ENCODE measurements around the gene CEP126.

The CEP126 gene

GRCh38 chr11:101929294-101929915 lies 14.6 kb downstream of the CEP126 start:
- Histone ChIP-seq H3K27me3 (ENCODE audit: insufficient read depth, low read length) (no peaks in the 10 kb centered on the region), H3K23ac (ENCODE audit: low read length) (no peak overlapping the region), H3K18ac (ENCODE audit: low read length) (no peak overlapping the region), H3K4ac (ENCODE audit: low read depth, low read length) (no peak overlapping the region), H3K14ac (ENCODE audit: low read length) (no peak overlapping the region), H2BK12ac (ENCODE audit: low read length) (no peak overlapping the region), H3K9ac (ENCODE audit: low read length) (no peak overlapping the region), H4K91ac (ENCODE audit: low read depth, low read length) (no peak overlapping the region), H4K8ac (ENCODE audit: low read depth, low read length) (no peak overlapping the region), H4K12ac (ENCODE audit: low read depth, low read length) (no peak overlapping the region), H2BK120ac (ENCODE audit: insufficient read depth, low read length, poor library complexity) (no peak overlapping the region), H3K4me3 (ENCODE audit: low read depth, low read length) (no peak overlapping the region), H2AFZ (ENCODE audit: insufficient read depth, low read length, poor library complexity) (no peak overlapping the region), H3K9me3 (ENCODE audit: insufficient read depth, low read depth, low read length) (no peaks in the 10 kb centered on the region), H2BK5ac (ENCODE audit: low read depth, low read length, poor library complexity) (no peak overlapping the region), H2AK5ac (ENCODE audit: low read length) (no peak overlapping the region), H3K79me2 (ENCODE audit: control insufficient read depth, insufficient read depth, low read length, poor library complexity) (no peaks in the 10 kb centered on the region), H3K27ac (ENCODE audit: low read depth, low read length) (no peak overlapping the region), H3K79me1 (ENCODE audit: low read length) (no peaks in the 10 kb centered on the region), H3K4me2 (ENCODE audit: low read length) (no peak overlapping the region), H3K36me3 (ENCODE audit: control insufficient read depth in 1 of 2, insufficient read depth in 2 of 2, low read length in 2 of 2) (no peaks in the 10 kb centered on the region), H3K4me1 (ENCODE audit: control insufficient read depth in 1 of 2, insufficient read depth in 2 of 2, low read length in 2 of 2) (no peaks in the 10 kb centered on the region)
- no peak for DNase-seq
- no CpG with 5 or more reads among the region's 5 CpGs for WGBS (ENCODE audit: extremely low coverage, insufficient coverage, insufficient read length)

GRCh38 chr11:101931692-101932091 lies 16.9 kb downstream of the CEP126 start:
- Histone ChIP-seq H3K79me1 (ENCODE audit: low read length) (no peaks in the 10 kb centered on the region), H3K14ac (ENCODE audit: low read length) (no peak overlapping the region), H3K27me3 (ENCODE audit: insufficient read depth, low read length) (no peaks in the 10 kb centered on the region), H4K8ac (ENCODE audit: low read depth, low read length) (no peak overlapping the region), H3K23ac (ENCODE audit: low read length) (no peak overlapping the region), H4K91ac (ENCODE audit: low read depth, low read length) (no peak overlapping the region), H3K4me3 (ENCODE audit: low read depth, low read length) (no peak overlapping the region), H3K27ac (ENCODE audit: low read depth, low read length) (no peak overlapping the region), H4K12ac (ENCODE audit: low read depth, low read length) (no peak overlapping the region), H3K18ac (ENCODE audit: low read length) (no peak overlapping the region), H2AFZ (ENCODE audit: insufficient read depth, low read length, poor library complexity) (no peak overlapping the region), H3K4ac (ENCODE audit: low read depth, low read length) (no peak overlapping the region), H3K4me2 (ENCODE audit: low read length) (no peak overlapping the region), H3K36me3 (ENCODE audit: control insufficient read depth in 1 of 2, insufficient read depth in 2 of 2, low read length in 2 of 2) (no peaks in the 10 kb centered on the region), H2BK120ac (ENCODE audit: insufficient read depth, low read length, poor library complexity) (no peak overlapping the region), H3K9ac (ENCODE audit: low read length) (no peak overlapping the region), H3K4me1 (ENCODE audit: control insufficient read depth in 1 of 2, insufficient read depth in 2 of 2, low read length in 2 of 2) (no peaks in the 10 kb centered on the region), H3K79me2 (ENCODE audit: control insufficient read depth, insufficient read depth, low read length, poor library complexity) (no peaks in the 10 kb centered on the region), H2BK5ac (ENCODE audit: low read depth, low read length, poor library complexity) (no peak overlapping the region), H2AK5ac (ENCODE audit: low read length) (no peak overlapping the region), H2BK12ac (ENCODE audit: low read length) (no peak overlapping the region), H3K9me3 (ENCODE audit: insufficient read depth, low read depth, low read length) (no peaks in the 10 kb centered on the region)
- no CpG with 5 or more reads among the region's 6 CpGs for WGBS (ENCODE audit: extremely low coverage, insufficient coverage, insufficient read length)
- no peak for DNase-seq

GRCh38 chr11:101940901-101941520 lies 26.2 kb downstream of the CEP126 start:
- WGBS (ENCODE audit: extremely low coverage, insufficient coverage, insufficient read length), result no CpG with 5 or more reads among the region's 3 CpGs

GRCh38 chr11:101944923-101945322 lies 30.1 kb downstream of the CEP126 start:
- Histone ChIP-seq H3K79me1 (ENCODE audit: low read length) (no peaks in the 10 kb centered on the region), H3K27ac (ENCODE audit: low read depth, low read length) (no peak overlapping the region), H3K4me2 (ENCODE audit: low read length) (no peak overlapping the region), H3K79me2 (ENCODE audit: control insufficient read depth, insufficient read depth, low read length, poor library complexity) (no peaks in the 10 kb centered on the region), H3K9ac (ENCODE audit: low read length) (no peak overlapping the region), H2AFZ (ENCODE audit: insufficient read depth, low read length, poor library complexity) (no peak overlapping the region), H4K91ac (ENCODE audit: low read depth, low read length) (no peak overlapping the region), H3K23ac (ENCODE audit: low read length) (no peak overlapping the region), H4K8ac (ENCODE audit: low read depth, low read length) (no peak overlapping the region), H2AK5ac (ENCODE audit: low read length) (no peak overlapping the region), H3K4me1 (ENCODE audit: control insufficient read depth in 1 of 2, insufficient read depth in 2 of 2, low read length in 2 of 2) (no peaks in the 10 kb centered on the region), H3K36me3 (ENCODE audit: control insufficient read depth in 1 of 2, insufficient read depth in 2 of 2, low read length in 2 of 2) (no peaks in the 10 kb centered on the region), H3K14ac (ENCODE audit: low read length) (no peak overlapping the region), H2BK120ac (ENCODE audit: insufficient read depth, low read length, poor library complexity) (no peak overlapping the region), H2BK5ac (ENCODE audit: low read depth, low read length, poor library complexity) (no peak overlapping the region), H3K18ac (ENCODE audit: low read length) (no peak overlapping the region), H3K4me3 (ENCODE audit: low read depth, low read length) (no peak overlapping the region), H2BK12ac (ENCODE audit: low read length) (no peak overlapping the region), H3K4ac (ENCODE audit: low read depth, low read length) (no peak overlapping the region), H4K12ac (ENCODE audit: low read depth, low read length) (no peak overlapping the region), H3K9me3 (ENCODE audit: insufficient read depth, low read depth, low read length) (no peaks in the 10 kb centered on the region), H3K27me3 (ENCODE audit: insufficient read depth, low read length) (no peaks in the 10 kb centered on the region)
- WGBS (ENCODE audit: extremely low coverage, insufficient coverage, insufficient read length), result no CpG with 5 or more reads among the region's 2 CpGs
- no peak for DNase-seq

More at GRCh38 chr11:101940901-101941520, 26.2 kb downstream of the CEP126 start:
- Histone ChIP-seq H3K4me2 (ENCODE audit: low read length) (no peak overlapping the region), H2AK5ac (ENCODE audit: low read length) (no peak overlapping the region), H3K4ac (ENCODE audit: low read depth, low read length) (no peak overlapping the region), H4K8ac (ENCODE audit: low read depth, low read length) (no peak overlapping the region), H3K4me1 (ENCODE audit: control insufficient read depth in 1 of 2, insufficient read depth in 2 of 2, low read length in 2 of 2) (no peaks in the 10 kb centered on the region), H3K27ac (ENCODE audit: low read depth, low read length) (no peak overlapping the region), H2BK120ac (ENCODE audit: insufficient read depth, low read length, poor library complexity) (no peak overlapping the region), H3K18ac (ENCODE audit: low read length) (no peak overlapping the region), H3K14ac (ENCODE audit: low read length) (no peak overlapping the region), H3K79me1 (ENCODE audit: low read length) (no peaks in the 10 kb centered on the region), H4K12ac (ENCODE audit: low read depth, low read length) (no peak overlapping the region), H2BK12ac (ENCODE audit: low read length) (no peak overlapping the region), H3K36me3 (ENCODE audit: control insufficient read depth in 1 of 2, insufficient read depth in 2 of 2, low read length in 2 of 2) (no peaks in the 10 kb centered on the region), H3K23ac (ENCODE audit: low read length) (no peak overlapping the region), H2AFZ (ENCODE audit: insufficient read depth, low read length, poor library complexity) (no peak overlapping the region), H3K9ac (ENCODE audit: low read length) (no peak overlapping the region), H2BK5ac (ENCODE audit: low read depth, low read length, poor library complexity) (no peak overlapping the region), H3K79me2 (ENCODE audit: control insufficient read depth, insufficient read depth, low read length, poor library complexity) (no peaks in the 10 kb centered on the region), H3K9me3 (ENCODE audit: insufficient read depth, low read depth, low read length) (no peaks in the 10 kb centered on the region), H4K91ac (ENCODE audit: low read depth, low read length) (no peak overlapping the region), H3K27me3 (ENCODE audit: insufficient read depth, low read length) (no peaks in the 10 kb centered on the region), H3K4me3 (ENCODE audit: low read depth, low read length) (no peak overlapping the region)
- DNase-seq, result no peak
